Measurements from ENCODE around the gene ABCC3. TPM values are rescaled to one million over a fixed set of nuclear protein-coding genes. Genes with fewer than 3 reads are reported as not detected.
"Not testable (repeated sequence)": the region's sequence is repeated elsewhere in the genome, so short reads cannot be mapped to it uniquely, and the experiment has no call there.

Gene ABCC3
- total RNA-seq, 1 experiment from 2014 or later = not detected

- no peak overlapping the region for H3K4me2 ChIP-seq (ENCODE audit: low read depth, low read length, poor library complexity, severe bottlenecking)
- H3K36me3 ChIP-seq (ENCODE audit: insufficient read depth, low read length) = no peaks in the 10 kb centered on the region
- H3K4me1 ChIP-seq (ENCODE audit: low read length) = no peaks in the 10 kb centered on the region
- H3K27ac ChIP-seq (ENCODE audit: low read length) = no peak overlapping the region
- H3K9me2 ChIP-seq (replicated peaks; ENCODE audit: insufficient read depth, low read length) = no peaks in the 10 kb centered on the region
- H2AFZ ChIP-seq (ENCODE audit: low read length) = no peak overlapping the region
- no peaks in the 10 kb centered on the region for H3K27me3 ChIP-seq (ENCODE audit: low read length)
- H4K20me1 ChIP-seq (ENCODE audit: insufficient read depth, low read depth, low read length) = no peaks in the 10 kb centered on the region
- no peak overlapping the region for H3K9ac ChIP-seq (ENCODE audit: low read length)
- no peak overlapping the region for H3K4me3 ChIP-seq (ENCODE audit: low read length)
- H3K9me3 ChIP-seq (ENCODE audit: low read length) = no peaks in the 10 kb centered on the region
- no peak for DNase-seq
- H3K79me2 ChIP-seq (ENCODE audit: low read length) = no peaks in the 10 kb centered on the region
These were observed 41.6 kb downstream of the ABCC3 start for GRCh38 chr17:50676065-50676975.

- Histone ChIP-seq H3K4me3 (ENCODE audit: low read length) (no peak overlapping the region), H3K9me2 (replicated peaks; ENCODE audit: insufficient read depth, low read length) (no peaks in the 10 kb centered on the region), H3K4me1 (ENCODE audit: low read length) (no peaks in the 10 kb centered on the region), H3K27me3 (ENCODE audit: low read length) (no peaks in the 10 kb centered on the region), H3K79me2 (ENCODE audit: low read length) (no peaks in the 10 kb centered on the region), H3K4me2 (ENCODE audit: low read depth, low read length, poor library complexity, severe bottlenecking) (no peak overlapping the region), H2AFZ (ENCODE audit: low read length) (no peak overlapping the region), H3K9me3 (ENCODE audit: low read length) (no peaks in the 10 kb centered on the region), H3K9ac (ENCODE audit: low read length) (no peak overlapping the region), H4K20me1 (ENCODE audit: insufficient read depth, low read depth, low read length) (no peaks in the 10 kb centered on the region), H3K36me3 (ENCODE audit: insufficient read depth, low read length) (no peaks in the 10 kb centered on the region), H3K27ac (ENCODE audit: low read length) (no peak overlapping the region)
- DNase-seq = no peak
These were observed 43.2 kb downstream of the ABCC3 start for GRCh38 chr17:50677851-50678375.

- H3K9ac ChIP-seq (ENCODE audit: low read length) = no peak overlapping the region
- no peak overlapping the region for H3K27ac ChIP-seq (ENCODE audit: low read length)
These were observed 44.4 kb downstream of the ABCC3 start for GRCh38 chr17:50679008-50679544.

GRCh38 chr17:50680126-50680525 is 45.4 kb downstream of the ABCC3 start:
- Histone ChIP-seq H3K27me3 (ENCODE audit: low read length) (no peaks in the 10 kb centered on the region), H3K27ac (ENCODE audit: low read length) (no peak overlapping the region), H3K9me2 (replicated peaks; ENCODE audit: insufficient read depth, low read length) (no peaks in the 10 kb centered on the region), H4K20me1 (ENCODE audit: insufficient read depth, low read depth, low read length) (no peaks in the 10 kb centered on the region), H3K4me3 (ENCODE audit: low read length) (no peak overlapping the region), H3K79me2 (ENCODE audit: low read length) (no peaks in the 10 kb centered on the region), H3K4me1 (ENCODE audit: low read length) (no peaks in the 10 kb centered on the region), H2AFZ (ENCODE audit: low read length) (no peak overlapping the region), H3K9ac (ENCODE audit: low read length) (no peak overlapping the region), H3K4me2 (ENCODE audit: low read depth, low read length, poor library complexity, severe bottlenecking) (no peak overlapping the region), H3K36me3 (ENCODE audit: insufficient read depth, low read length) (no peaks in the 10 kb centered on the region), H3K9me3 (ENCODE audit: low read length) (no peaks in the 10 kb centered on the region)
- DNase-seq = no peak

More at GRCh38 chr17:50679008-50679544, 44.4 kb downstream of the ABCC3 start:
- no peak overlapping the region for H2AFZ ChIP-seq (ENCODE audit: low read length)
- H3K4me2 ChIP-seq (ENCODE audit: low read depth, low read length, poor library complexity, severe bottlenecking) = no peak overlapping the region
- H3K4me1 ChIP-seq (ENCODE audit: low read length) = no peaks in the 10 kb centered on the region
- DNase-seq = no peak
- H3K9me2 ChIP-seq (replicated peaks; ENCODE audit: insufficient read depth, low read length) = no peaks in the 10 kb centered on the region
- H3K79me2 ChIP-seq (ENCODE audit: low read length) = no peaks in the 10 kb centered on the region
- H3K9me3 ChIP-seq (ENCODE audit: low read length) = no peaks in the 10 kb centered on the region
- no peak overlapping the region for H3K4me3 ChIP-seq (ENCODE audit: low read length)
- no peaks in the 10 kb centered on the region for H3K36me3 ChIP-seq (ENCODE audit: insufficient read depth, low read length)
- H4K20me1 ChIP-seq (ENCODE audit: insufficient read depth, low read depth, low read length) = no peaks in the 10 kb centered on the region
- no peaks in the 10 kb centered on the region for H3K27me3 ChIP-seq (ENCODE audit: low read length)

GRCh38 chr17:50680543-50681262 is 46.0 kb downstream of the ABCC3 start:
- not testable (repeated sequence) for H3K9ac ChIP-seq (ENCODE audit: low read length); H3K4me2 ChIP-seq (ENCODE audit: low read depth, low read length, poor library complexity, severe bottlenecking); H3K27me3 ChIP-seq (ENCODE audit: low read length); H3K9me3 ChIP-seq (ENCODE audit: low read length); H3K27ac ChIP-seq (ENCODE audit: low read length); H2AFZ ChIP-seq (ENCODE audit: low read length); DNase-seq; H3K4me1 ChIP-seq (ENCODE audit: low read length); H3K9me2 ChIP-seq (replicated peaks; ENCODE audit: insufficient read depth, low read length); H3K4me3 ChIP-seq (ENCODE audit: low read length); H3K36me3 ChIP-seq (ENCODE audit: insufficient read depth, low read length); H3K79me2 ChIP-seq (ENCODE audit: low read length); H4K20me1 ChIP-seq (ENCODE audit: insufficient read depth, low read depth, low read length)

GRCh38 chr17:50681263-50682200 is 46.9 kb downstream of the ABCC3 start:
- no peak overlapping the region for H3K27ac ChIP-seq (ENCODE audit: low read length)
- no peaks in the 10 kb centered on the region for H3K4me1 ChIP-seq (ENCODE audit: low read length)
- no peaks in the 10 kb centered on the region for H3K9me2 ChIP-seq (replicated peaks; ENCODE audit: insufficient read depth, low read length)
- H3K4me2 ChIP-seq (ENCODE audit: low read depth, low read length, poor library complexity, severe bottlenecking) = no peak overlapping the region
- no peaks in the 10 kb centered on the region for H3K27me3 ChIP-seq (ENCODE audit: low read length)
- H4K20me1 ChIP-seq (ENCODE audit: insufficient read depth, low read depth, low read length) = no peaks in the 10 kb centered on the region
- no peak for DNase-seq
- no peaks in the 10 kb centered on the region for H3K9me3 ChIP-seq (ENCODE audit: low read length)
- no peaks in the 10 kb centered on the region for H3K36me3 ChIP-seq (ENCODE audit: insufficient read depth, low read length)
- H3K79me2 ChIP-seq (ENCODE audit: low read length) = no peaks in the 10 kb centered on the region
- no peak overlapping the region for H2AFZ ChIP-seq (ENCODE audit: low read length)
- no peak overlapping the region for H3K9ac ChIP-seq (ENCODE audit: low read length)
- no peak overlapping the region for H3K4me3 ChIP-seq (ENCODE audit: low read length)

GRCh38 chr17:50682441-50682840 is 47.8 kb downstream of the ABCC3 start:
- no peak overlapping the region for H3K27ac ChIP-seq (ENCODE audit: low read length)
- H3K9me3 ChIP-seq (ENCODE audit: low read length) = no peaks in the 10 kb centered on the region
- no peaks in the 10 kb centered on the region for H3K9me2 ChIP-seq (replicated peaks; ENCODE audit: insufficient read depth, low read length)
- H3K4me1 ChIP-seq (ENCODE audit: low read length) = no peaks in the 10 kb centered on the region
- H3K4me2 ChIP-seq (ENCODE audit: low read depth, low read length, poor library complexity, severe bottlenecking) = no peak overlapping the region
- H3K27me3 ChIP-seq (ENCODE audit: low read length) = no peaks in the 10 kb centered on the region
- no peak overlapping the region for H3K9ac ChIP-seq (ENCODE audit: low read length)
- H3K4me3 ChIP-seq (ENCODE audit: low read length) = no peak overlapping the region
- H2AFZ ChIP-seq (ENCODE audit: low read length) = no peak overlapping the region
- no peak for DNase-seq
- no peaks in the 10 kb centered on the region for H4K20me1 ChIP-seq (ENCODE audit: insufficient read depth, low read depth, low read length)
- H3K36me3 ChIP-seq (ENCODE audit: insufficient read depth, low read length) = no peaks in the 10 kb centered on the region
- no peaks in the 10 kb centered on the region for H3K79me2 ChIP-seq (ENCODE audit: low read length)
